ENCODE measurements around the gene RNF25.

RNF25 gene

GRCh38 chr2:218615868-218616315 lies 55.9 kb downstream of the RNF25 start:
- Histone ChIP-seq H3K9me3 (ENCODE audit: control insufficient read depth, insufficient read depth, low read length) (no peaks in the 10 kb centered on the region), H4K20me1 (ENCODE audit: control insufficient read depth, insufficient read depth, low read depth, low read length) (no peaks in the 10 kb centered on the region), H3K79me2 (ENCODE audit: control insufficient read depth, low read length) (no peaks in the 10 kb centered on the region), H3K27me3 (ENCODE audit: control insufficient read depth, low read length) (peaks cover 6% of the 10 kb centered on the region), H3K4me3 (ENCODE audit: low read length) (no peak overlapping the region), H3F3A (ENCODE audit: control insufficient read depth, insufficient read depth) (no peaks in the 10 kb centered on the region), H3K27ac (ENCODE audit: low read depth, low read length) (no peak overlapping the region), H3K4me2 (ENCODE audit: low read length) (no peak overlapping the region), H3K4me1 (ENCODE audit: control insufficient read depth, low read length) (no peaks in the 10 kb centered on the region), H3K9me2 (replicated peaks; ENCODE audit: control insufficient read depth, low read length) (no peaks in the 10 kb centered on the region), H3K36me3 (ENCODE audit: control insufficient read depth, low read length) (no peaks in the 10 kb centered on the region)
- TF ChIP-seq EZH2phosphoT487 (IDR thresholded peaks at IDR 0.05; ENCODE audit: borderline replicate concordance, low read length) (no peak), CTCF (IDR thresholded peaks at IDR 0.05; ENCODE audit: low read depth, low read length, poor library complexity, severe bottlenecking) (no peak)
